NCI-H128 (cell line): ENCODE measurements around the gene PAK5.

Experiments used
- DNase-seq: peaks from one replicate; lab custom pipeline; 2025; ENCODE audit not compliant: unreplicated experiment; lab: John Stamatoyannopoulos, UW

PAK5 gene

DNA sequence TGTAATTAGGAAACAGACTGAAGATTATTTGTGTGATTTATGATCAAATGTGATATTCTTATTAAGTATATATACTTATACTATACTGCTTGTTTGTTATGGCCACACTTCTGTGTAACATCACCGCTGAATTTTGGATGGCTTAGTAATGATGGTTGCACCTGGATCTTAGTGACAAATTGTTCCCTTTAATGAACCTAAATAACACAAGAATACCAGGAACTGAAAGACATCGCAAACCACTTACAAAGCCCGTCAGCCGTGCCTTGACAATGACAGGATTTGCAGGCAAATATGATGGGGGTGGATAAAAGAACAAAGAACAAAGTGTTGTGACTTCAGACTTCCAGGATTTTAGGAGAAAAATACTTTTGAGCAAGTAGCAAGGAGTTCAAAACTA, 257.4 kb downstream of the PAK5 start:
- no peak for DNase-seq

DNA sequence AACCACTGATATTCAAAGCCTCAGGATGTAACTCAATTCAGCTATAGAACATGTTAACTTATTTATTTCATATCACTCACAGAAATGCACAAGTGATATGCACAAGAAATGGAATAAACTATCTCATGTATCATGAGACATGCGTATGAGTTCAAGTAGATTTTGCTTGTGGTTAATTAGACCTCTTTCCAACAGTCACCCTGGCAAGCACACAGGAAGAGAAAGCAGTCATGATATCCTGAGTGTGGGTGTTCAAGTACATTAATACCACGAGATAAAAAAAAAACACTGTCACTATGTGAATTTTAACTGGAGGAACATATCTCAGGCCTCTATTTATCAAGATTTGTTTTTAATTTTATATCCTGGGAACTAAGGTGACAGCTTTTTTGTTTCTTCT, 260.3 kb downstream of the PAK5 start:
- no peak for DNase-seq

DNA sequence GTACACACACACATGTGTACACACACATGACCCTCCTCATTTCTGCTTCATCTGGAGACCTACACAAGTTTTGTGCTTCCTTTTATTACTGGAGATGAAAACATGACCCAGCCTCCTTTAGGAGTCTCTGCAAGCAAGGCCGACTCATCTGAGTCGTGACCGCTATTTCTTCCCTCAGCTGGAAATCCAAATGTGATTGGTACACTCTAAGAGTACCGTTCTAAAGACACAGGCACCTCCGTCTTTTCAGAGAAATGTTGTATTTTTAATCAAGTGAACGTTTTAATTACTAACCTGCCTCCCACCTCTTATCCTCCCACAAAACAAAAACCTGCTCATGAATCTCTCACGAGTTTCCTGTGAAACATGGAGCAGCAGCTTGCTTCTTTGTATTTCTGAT, 261.5 kb downstream of the PAK5 start:
- no peak for DNase-seq

DNA sequence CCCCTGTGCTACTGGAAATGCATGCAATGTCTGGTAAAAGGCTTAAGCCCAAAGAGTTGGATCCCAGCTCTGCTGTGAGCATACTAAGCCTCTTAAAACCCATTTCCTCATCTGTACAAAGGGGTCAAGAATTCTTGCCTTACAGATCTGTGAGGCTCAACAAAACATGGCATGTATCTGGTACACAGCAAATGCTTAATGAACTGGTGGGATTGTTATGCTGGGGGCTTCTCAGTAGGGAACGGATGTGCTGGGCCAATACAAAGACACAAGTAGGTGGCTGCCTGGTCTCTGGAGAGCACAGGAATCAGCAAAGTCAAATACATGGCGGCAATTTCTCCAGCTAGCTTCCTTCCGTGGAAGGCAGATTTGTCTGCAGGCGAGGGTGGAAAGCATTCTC, 262.2 kb downstream of the PAK5 start:
- DNase-seq: no peak

DNA sequence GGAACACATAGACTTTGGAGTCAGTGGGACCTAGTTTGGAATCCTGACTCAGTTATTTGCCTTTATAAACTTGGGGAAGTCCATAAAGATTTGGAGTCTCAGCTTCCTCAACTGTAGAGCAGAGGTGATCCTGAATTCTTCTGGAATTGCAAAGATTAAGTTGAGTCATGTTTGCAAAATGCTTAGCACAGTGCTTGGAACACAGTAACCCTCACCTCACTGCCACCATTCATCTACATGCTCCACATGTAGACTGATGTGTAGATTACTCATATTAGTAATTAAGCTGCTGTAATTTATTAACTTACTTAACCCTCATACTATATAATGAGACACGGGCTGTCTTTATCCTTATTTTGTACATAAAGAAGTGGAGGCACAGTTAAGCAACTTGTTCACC, 263.0 kb downstream of the PAK5 start:
- no peak for DNase-seq

DNA sequence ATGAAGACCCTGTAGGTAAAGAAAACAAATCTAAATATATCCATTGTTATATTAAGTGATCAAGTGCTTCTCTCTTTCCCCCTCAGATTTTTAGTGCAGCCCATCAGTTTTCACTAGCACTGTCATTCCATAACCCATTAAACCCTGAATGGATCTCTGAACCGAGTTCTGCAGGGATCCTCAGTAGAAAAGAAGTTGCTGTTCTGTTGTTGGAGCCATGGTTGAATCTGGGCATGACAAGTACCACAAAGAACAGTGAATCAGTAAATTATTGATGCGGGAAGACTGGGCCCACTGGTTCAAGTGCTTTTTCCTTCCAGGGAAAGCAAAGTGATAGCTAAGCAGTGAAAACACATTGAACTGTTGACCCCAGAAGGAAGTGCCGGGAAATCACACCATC, 264.1 kb downstream of the PAK5 start:
- no peak for DNase-seq

DNA sequence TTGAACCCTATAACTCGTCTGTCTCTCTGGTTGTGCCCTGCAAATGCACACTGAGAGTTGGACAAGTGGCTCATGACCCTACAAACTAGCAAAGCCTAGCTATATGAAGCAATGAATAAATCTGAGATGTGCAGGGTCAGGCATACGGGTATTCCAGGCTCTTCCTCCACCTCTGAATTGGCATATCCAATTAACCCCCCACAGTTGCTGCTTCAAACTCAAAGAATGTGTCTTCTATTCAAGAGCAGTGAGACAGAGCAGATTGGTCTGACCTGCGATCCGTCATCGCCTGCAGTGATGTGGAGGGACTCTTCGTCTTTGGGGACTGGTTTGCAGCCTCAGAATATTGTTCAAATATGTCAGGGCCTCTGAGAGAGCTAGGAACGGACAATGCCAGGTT, 264.7 kb downstream of the PAK5 start:
- no peak for DNase-seq

DNA sequence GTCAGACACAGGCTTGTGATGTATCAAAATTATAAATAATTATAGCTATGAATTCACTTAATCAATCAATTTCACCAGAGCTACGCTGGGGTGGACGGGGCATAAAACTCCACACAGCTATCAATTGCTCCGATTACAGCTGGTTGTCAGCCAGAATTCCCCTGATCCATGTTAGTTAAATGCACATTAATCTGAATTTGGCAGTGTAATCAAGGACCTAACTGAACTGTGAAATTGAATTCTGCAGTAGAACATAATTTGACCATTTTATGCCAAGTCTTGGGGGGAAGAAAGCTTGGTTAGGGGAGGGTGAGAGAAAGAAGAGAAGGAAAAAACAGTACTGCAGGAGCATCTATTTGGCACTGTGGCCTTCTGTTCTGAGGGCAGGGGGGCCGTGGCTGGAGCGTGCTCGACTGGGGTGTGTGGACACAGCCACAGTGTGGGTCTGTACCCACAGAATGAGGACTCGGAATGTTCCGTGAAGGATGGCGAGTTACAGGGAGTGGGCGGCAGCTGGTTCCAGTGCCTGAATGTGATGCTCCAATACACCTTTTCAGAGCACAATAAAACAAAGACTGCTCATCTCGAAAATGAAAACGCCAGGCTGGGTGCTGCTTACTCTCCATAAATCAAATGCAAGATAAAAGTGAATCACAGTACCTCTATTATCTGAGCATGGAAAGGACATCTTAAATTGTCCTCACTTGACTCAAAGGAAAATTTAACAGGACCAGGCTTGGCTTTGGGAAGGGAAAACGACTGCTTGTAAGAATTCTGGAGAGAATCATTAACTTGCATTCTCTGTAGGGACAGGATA, 265.3 kb downstream of the PAK5 start:
- no peak for DNase-seq

DNA sequence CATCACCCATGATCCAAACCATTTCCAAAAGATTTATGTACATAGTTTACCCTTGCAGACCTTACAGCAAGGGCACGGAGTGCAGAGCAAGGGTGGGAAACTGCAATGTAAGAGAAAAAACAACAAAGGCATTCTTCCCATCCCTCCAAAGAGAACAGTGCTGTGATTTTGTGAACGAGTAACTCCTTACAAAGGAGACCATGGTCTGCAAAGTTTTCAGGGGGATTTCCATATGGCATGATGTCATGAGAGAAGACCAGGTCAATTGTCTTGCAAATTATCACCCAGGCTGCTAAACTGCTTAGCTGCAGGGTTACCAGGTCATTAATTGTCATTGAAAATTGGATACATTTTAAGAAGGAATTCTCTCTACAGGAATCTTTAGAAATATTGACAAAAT, 266.2 kb downstream of the PAK5 start:
- no peak for DNase-seq

DNA sequence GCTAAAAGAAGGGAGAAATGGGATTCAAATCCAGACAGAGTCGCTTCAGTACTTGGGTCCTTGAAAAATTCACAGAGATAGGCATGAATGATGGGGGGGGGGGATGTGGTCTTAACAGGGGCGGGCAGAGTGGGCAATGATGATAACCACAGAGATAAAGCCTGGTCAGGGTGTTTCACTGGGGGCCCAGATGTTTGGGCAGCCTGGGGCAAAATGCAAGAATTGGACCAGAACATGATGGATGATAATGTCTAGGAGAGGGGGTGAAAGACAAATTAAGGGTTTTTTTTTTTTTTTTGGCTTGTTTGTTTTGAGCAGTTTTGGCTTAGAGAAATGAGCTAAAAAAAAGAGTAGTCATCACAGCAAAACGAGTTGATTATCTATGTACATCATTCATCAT, 267.1 kb downstream of the PAK5 start:
- DNase-seq: no peak

DNA sequence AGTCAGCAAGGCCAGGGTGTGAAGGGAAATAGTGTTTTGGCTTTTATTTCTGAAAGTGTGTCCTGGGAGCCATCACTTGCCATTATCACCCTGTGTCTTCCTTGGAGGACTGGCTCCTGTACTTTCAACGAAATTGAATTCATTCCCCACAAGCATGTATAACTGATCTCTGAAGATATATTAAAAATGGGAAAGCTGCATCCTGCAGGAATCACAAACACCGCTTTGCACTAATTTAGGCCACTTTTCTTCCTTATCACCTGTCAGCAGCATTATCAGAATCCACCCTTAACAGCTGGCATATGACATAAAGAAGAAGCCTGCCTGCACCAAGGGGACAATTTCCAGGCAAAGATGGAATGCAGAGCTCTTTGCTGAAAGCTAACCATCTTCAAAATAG, 268.3 kb downstream of the PAK5 start:
- no peak for DNase-seq

DNA sequence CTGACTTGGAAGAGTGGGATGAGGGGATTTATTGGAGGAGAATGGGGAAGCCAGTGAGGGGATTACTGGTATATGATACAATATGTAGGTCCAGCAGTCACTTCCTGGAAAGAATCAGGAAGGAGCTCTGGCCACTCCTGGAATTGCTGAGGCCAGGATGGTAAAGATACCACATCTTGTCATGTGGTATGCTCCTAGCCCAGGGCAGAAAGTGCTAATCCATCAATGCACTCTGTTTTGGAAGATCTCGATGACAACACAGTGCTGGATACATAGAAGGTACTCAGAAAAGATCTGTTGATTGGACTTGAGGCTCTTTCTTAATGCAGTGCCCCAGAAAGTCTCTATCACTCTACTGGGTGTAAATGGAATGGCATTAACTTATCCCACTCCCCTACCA, 271.9 kb downstream of the PAK5 start:
- no peak for DNase-seq

DNA sequence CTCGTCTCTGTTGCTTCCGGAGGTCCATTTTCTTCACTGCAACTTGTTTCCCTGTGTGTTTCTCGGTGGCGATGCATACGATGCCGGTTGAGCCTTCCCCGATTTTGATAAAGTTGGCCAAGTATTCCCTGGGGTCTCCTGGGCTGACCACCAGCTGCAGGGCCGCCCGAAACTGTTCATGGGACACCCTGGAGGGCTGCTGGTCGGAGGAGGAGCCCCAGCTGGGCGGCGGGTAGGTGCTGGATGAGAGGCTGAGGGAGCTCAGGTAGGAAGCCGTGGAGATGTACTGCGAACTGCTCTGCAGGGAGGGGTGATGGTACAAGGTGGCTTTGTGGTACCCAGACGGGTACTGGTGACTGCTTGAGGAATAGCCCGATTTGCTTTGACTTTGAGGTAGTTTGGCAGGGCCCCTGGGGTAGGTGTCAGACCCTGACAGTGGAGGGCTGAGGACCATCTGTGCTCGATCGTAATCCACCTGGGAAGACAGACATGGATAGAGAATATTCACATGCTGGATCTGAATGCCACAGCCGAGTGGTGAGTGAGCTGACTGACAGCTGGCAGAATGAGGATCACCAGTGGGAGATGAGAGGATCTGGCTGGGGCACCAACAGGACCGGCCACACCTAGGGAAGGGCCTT, 272.8 kb downstream of the PAK5 start:
- no peak for DNase-seq

DNA sequence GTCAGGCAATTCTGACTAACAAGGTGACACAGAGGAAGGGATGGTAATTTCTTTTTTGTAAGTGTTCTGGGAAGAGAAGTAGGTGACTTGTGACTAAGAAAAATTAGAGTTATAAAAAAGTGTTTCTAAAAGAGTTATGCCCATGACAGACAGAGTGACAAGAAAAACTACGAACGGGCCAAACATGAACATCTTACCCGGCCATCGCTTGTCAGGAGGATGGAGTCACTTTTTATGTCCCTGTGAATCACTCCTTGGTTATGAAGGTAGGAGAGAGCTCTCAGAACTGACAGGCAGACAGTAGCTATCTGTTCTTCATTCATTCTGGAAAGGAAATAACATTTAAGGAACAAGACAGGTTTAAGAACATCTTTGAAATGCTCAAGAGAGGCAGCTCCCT, 281.5 kb downstream of the PAK5 start:
- no peak for DNase-seq

DNA sequence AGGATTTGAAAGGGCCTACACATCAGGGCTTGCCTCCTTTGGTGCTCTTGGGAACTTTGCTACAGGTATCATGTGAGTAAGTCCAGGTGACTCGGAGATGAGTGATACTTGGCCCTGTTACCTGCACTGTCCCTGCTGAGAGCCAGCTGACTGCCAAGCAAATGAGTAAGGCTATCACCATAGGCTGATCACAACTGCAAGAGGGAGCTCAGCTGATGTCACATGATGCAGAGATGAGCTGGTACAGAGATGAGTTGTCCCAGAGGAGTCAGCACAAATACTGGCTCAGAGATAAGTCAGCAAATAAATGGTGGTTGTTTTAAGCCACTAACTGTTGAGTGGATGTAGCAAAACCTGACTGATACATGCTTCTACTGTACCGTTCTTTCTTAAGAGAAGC, 283.1 kb downstream of the PAK5 start:
- no peak for DNase-seq

DNA sequence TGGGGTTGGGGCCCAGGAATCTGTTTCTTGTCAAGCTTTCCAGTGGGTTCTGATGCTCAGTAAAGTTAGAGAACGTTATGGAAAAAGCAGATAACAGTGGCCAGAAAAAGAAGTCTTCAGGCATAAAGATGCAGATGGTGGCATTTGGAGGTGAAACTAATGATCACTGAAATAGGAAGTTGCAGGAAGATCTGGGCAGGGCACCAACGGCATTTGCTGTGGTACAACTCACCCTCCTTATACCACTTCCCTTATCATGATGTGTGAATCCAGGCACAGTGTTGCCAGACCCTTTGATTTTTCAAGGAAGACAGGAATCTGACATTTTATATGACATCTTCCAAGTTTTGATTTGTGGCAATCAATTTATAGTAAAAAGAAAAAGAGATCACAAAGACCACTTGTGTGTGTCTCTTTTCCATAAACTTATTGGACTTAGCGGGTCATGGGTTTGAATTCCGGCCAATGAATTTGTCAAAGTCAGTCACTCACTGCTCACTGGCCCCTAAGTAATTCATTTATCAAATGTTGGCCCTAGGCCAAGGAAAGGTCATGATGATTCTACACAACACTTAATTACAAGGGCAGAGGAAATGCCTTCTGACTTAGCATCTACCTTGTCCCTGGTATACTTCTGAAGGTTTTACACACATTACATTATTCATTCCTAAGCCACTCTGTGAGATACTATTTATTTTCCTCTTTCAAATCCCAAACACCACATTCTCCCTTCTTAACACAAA, 286.9 kb downstream of the PAK5 start:
- DNase-seq: no peak

DNA sequence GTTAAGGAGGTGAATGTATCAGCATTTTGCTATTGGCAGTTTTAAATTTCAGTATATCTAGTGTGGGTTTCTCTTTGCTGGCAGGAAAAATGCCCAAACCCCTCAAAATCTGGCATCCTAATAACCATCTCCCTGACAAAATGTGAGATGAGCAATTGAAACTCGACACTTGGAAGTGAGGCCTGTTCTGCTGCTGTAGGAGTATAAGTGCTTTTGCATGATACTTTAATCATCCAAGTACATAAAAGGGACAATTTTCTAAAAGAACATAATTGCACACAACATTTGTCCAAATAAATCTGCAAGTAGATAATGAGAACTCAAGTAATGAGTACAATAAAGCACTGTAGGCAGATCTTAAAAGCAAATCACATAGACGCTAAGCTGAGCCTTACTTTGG, 288.0 kb downstream of the PAK5 start:
- no peak for DNase-seq

DNA sequence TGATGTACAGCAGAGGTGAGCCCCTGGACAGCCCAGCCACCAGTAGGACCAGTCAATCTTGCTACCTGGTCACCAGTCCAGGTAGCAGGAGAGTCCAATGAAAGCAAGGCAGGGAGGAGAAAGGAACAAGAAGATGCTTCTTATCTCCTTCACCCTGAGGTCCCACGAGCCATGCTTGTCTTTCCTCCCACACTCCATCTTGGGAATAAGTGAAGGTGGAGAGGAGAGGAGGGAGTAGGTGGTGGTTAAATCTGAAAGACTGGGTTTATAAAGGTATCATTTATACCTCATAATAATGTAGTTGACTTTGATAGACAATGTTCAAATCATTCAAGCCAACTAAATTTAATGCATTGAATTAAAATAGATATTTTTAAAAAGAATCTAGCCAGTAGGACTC, 288.6 kb downstream of the PAK5 start:
- no peak for DNase-seq

DNA sequence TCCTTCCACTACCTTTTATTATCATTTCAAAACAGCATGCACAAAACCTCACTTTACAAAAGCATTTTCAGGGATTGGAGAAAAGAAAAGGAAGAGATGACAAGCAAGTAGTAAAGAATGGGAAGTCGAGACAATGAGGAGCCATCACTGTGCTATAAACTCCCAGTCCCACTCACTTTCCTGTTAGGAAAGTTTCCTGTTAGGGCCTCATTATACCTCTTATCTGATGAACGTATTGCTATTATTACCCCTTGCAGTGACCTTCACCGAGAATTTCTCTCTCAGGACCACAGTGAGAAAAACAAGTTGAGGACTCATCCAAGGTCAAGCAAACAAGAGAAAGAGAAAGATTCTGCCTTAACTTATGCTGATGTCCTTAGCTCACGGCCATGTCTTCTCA, 295.7 kb downstream of the PAK5 start:
- DNase-seq: no peak

DNA sequence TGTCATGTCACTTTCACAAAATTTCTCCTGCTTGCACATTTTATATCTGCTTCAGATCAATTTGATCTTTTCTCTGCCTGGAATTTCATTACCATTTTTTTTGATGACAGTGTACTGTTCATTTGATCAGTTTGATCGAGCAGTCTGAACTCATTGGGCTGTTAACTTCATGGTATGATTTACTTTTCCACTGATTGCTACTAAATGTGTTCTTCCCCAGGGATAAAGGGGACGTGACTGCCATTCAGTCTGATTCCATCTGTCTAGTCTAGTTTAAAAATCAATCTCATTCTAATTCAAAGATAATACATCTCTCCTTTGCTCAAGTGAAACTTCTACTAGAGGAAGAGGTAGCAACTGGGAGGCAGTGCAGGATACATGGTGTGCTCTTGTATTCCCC, 303.4 kb downstream of the PAK5 start:
- no peak for DNase-seq

DNA sequence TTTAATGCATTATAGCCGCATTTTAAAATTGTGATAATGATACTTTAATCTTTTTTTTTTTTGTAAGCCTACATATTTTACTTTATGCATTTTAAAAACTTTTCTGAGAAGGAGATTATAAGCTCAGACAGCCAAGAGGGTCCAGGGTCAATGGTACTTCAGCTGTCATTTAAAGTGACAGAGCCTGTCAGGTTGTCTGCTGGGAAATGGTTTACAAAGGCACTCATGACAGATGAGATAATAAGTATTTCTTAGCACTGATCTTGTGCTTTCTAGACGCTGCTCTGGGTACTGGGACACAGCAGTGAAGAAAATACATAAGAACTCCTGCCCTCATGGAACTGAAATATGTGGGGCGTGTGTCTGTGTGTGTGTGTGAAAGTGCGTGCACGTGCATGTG, 304.9 kb downstream of the PAK5 start:
- DNase-seq: no peak
